GM06990 (cell line): ENCODE measurements around the gene WDR62.
A peak's percentile ranks its signal among the peaks of the same experiment; 100 is the strongest.

Experiments used
- DNase-seq: peaks from one replicate; pipeline ENCODE4 v3.0.0-alpha.2; 2011; ENCODE audit not compliant: insufficient read length; ENCODE audit errors: extremely low read depth
- H3K27me3 ChIP-seq: replicated peaks from 2 replicates; pipeline ENCODE4 v1.6.0; 2011; ENCODE audit warnings: low read length; ENCODE audit not compliant: control insufficient read depth, insufficient read depth
- H3K36me3 ChIP-seq: 2 replicates; pipeline ENCODE4 v1.5.1; 2011; ENCODE audit warnings: low read length; ENCODE audit not compliant: control insufficient read depth, insufficient read depth
- H3K4me3 ChIP-seq: replicated peaks from 2 replicates; pipeline ENCODE4 v1.5.1; 2011; ENCODE audit warnings: low read depth, mild to moderate bottlenecking, control low read depth, low read length
- CTCF ChIP-seq: IDR thresholded peaks from 2 replicates; pipeline ENCODE4 v1.5.1; 2011; ENCODE audit warnings: low read length, control low read depth, mild to moderate bottlenecking, inconsistent platforms; ENCODE audit not compliant: insufficient read depth, poor library complexity, severe bottlenecking

Gene WDR62

GRCh38 chr19:36025541-36025940, 29.2 kb upstream of the WDR62 start:
- H3K27me3 ChIP-seq, result no peaks in the 10 kb centered on the region
- DNase-seq, result no peak
- no peak overlapping the region for H3K4me3 ChIP-seq
- no peak for TF ChIP-seq CTCF
- peaks cover 3% of the 10 kb centered on the region for H3K36me3 ChIP-seq

- no peaks in the 10 kb centered on the region for H3K27me3 ChIP-seq
- TF ChIP-seq CTCF, result no peak
- no peak for DNase-seq
- no peak overlapping the region for H3K4me3 ChIP-seq
- H3K36me3 ChIP-seq, result peaks cover 3% of the 10 kb centered on the region
These were observed 28.4 kb upstream of the WDR62 start for GRCh38 chr19:36026091-36026876.

- peaks cover 3% of the 10 kb centered on the region for H3K36me3 ChIP-seq
- TF ChIP-seq CTCF, result no peak
- DNase-seq, result no peak
These were observed 27.0 kb upstream of the WDR62 start for GRCh38 chr19:36027696-36028095.

GRCh38 chr19:36028313-36029041, 26.2 kb upstream of the WDR62 start:
- Histone ChIP-seq H3K36me3 (peaks cover 3% of the 10 kb centered on the region), H3K27me3 (no peaks in the 10 kb centered on the region), H3K4me3 (no peak overlapping the region)
- DNase-seq, result no peak
- no peak for TF ChIP-seq CTCF

More at GRCh38 chr19:36027696-36028095, 27.0 kb upstream of the WDR62 start:
- Histone ChIP-seq H3K27me3 (no peaks in the 10 kb centered on the region), H3K4me3 (no peak overlapping the region)

DNA sequence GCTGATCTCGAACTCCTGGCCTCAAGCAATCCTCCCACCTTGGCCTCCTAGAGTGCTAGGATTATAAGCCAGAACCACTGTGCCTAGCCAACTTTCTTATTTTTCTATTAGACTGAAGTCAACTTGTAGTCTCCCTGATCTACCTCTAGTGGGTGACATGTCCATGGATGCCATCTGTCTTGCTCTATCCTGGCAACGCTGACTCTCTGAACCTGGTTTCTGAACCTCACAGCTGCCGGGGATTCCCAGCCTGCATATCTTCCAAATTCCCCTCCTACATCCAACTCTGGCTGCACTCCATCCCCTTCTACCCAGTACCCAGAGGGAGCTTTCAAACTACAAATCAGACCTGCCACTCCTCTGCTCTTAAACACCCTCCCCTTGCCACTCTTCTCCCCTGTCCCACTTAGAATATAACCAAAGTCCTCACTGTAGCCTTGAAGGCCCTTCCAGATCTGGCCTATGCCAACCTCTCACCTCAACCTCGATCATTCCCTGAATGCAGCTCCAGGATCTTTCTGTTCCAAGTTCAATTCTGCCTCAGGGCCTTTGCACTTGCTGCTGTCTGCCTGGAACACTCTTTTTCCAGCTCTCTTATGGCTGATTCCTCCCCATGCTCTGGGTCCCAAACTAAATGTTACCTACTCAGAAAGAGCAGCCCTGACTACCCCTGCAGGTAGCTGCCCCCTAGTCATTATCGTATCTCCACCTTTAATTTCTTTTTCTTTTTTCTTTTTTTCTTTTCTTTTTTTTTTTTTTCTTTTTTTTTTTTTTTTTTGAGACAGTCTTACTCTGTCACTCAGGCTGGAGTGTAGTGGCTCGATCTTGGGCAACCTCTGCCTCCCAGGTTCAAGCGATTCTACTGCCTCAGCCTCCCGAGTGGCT, 24.2 kb upstream of the WDR62 start:
- no peak overlapping the region for H3K4me3 ChIP-seq
- DNase-seq, result no peak
- no peaks in the 10 kb centered on the region for H3K27me3 ChIP-seq
- H3K36me3 ChIP-seq, result no peaks in the 10 kb centered on the region; the same call in none of the 2 replicates
- peak; percentile 50 for TF ChIP-seq CTCF
